ENCODE results near the gene PATL2.
"Not testable (repeated sequence)": the region's sequence is repeated elsewhere in the genome, so short reads cannot be mapped to it uniquely, and the experiment has no call there.

- not testable (repeated sequence) for TF ChIP-seq CTCF (IDR thresholded peaks at IDR 0.05); ZFX (IDR thresholded peaks at IDR 0.05; ENCODE audit: borderline replicate concordance)
Observed at GRCh38 chr15:44682809-44683682, 28.1 kb downstream of the PATL2 start.
